HG03066 (cell line): ENCODE measurements around the gene FOSL2.

Experiments used
- ATAC-seq: cut with Tn5 transposase; IDR thresholded peaks from one replicate; pipeline ENCODE4 v1.9.1; 2021; ENCODE audit warnings: low read depth; ENCODE audit not compliant: unreplicated experiment

FOSL2 gene

GRCh38 chr2:28446531-28446930 is 53.9 kb downstream of the FOSL2 start:
- no peak for ATAC-seq

- no peak for ATAC-seq
Observed at GRCh38 chr2:28447086-28447485, 54.4 kb downstream of the FOSL2 start.

GRCh38 chr2:28447943-28448792 is 55.5 kb downstream of the FOSL2 start:
- ATAC-seq = no peak

GRCh38 chr2:28448793-28449100 is 56.1 kb downstream of the FOSL2 start:
- no peak for ATAC-seq

GRCh38 chr2:28449126-28449487 is 56.4 kb downstream of the FOSL2 start:
- ATAC-seq = no peak

GRCh38 chr2:28449488-28450395 is 57.1 kb downstream of the FOSL2 start:
- ATAC-seq = no peak

- ATAC-seq = no peak
Observed at GRCh38 chr2:28450901-28451565, 58.4 kb downstream of the FOSL2 start.

GRCh38 chr2:28451793-28452533 is 59.3 kb downstream of the FOSL2 start:
- ATAC-seq = no peak

- ATAC-seq = no peak
Observed at GRCh38 chr2:28452534-28453081, 60.0 kb downstream of the FOSL2 start.

- ATAC-seq = no peak
Observed at GRCh38 chr2:28453396-28453795, 60.7 kb downstream of the FOSL2 start.

GRCh38 chr2:28454016-28454930 is 61.6 kb downstream of the FOSL2 start:
- ATAC-seq = no peak

- ATAC-seq = no peak
Observed at GRCh38 chr2:28457237-28457636, 64.6 kb downstream of the FOSL2 start.

GRCh38 chr2:28461056-28461455 is 68.4 kb downstream of the FOSL2 start:
- no peak for ATAC-seq

GRCh38 chr2:28462122-28462521 is 69.5 kb downstream of the FOSL2 start:
- no peak for ATAC-seq

- ATAC-seq = no peak
Observed at GRCh38 chr2:28463211-28463816, 70.7 kb downstream of the FOSL2 start.

GRCh38 chr2:28463893-28464292 is 71.2 kb downstream of the FOSL2 start:
- ATAC-seq = no peak

GRCh38 chr2:28465148-28465885 is 72.7 kb downstream of the FOSL2 start:
- ATAC-seq = no peak
